ENCODE results near the gene MRPL52.
"Not testable (repeated sequence)": the region's sequence is repeated elsewhere in the genome, so short reads cannot be mapped to it uniquely, and the experiment has no call there.

Gene MRPL52

GRCh38 chr14:22812744-22813143, 16.9 kb upstream of the MRPL52 start:
- DNase-seq, result no peak

GRCh38 chr14:22813145-22813544, 16.5 kb upstream of the MRPL52 start:
- no peak for DNase-seq

- no peak for DNase-seq
These were observed 15.3 kb upstream of the MRPL52 start for GRCh38 chr14:22814373-22814772.

GRCh38 chr14:22814941-22815713, 14.6 kb upstream of the MRPL52 start, which contains the start of gene SLC7A7:
Gene SLC7A7 (minus strand): TSS chr14:22815435. CDS start chr14:22813398, 2,037 bp downstream.
- DNase-seq, result peak; percentile 61

GRCh38 chr14:22819151-22819988, 10.3 kb upstream of the MRPL52 start:
- DNase-seq, result peak; percentile 61

GRCh38 chr14:22820731-22821130, 9.0 kb upstream of the MRPL52 start:
- DNase-seq, result no peak

- DNase-seq, result peak; percentile 34
These were observed 8.3 kb upstream of the MRPL52 start for GRCh38 chr14:22821193-22822015.

GRCh38 chr14:22822016-22822570, 7.6 kb upstream of the MRPL52 start:
- peak; percentile 36 for DNase-seq

GRCh38 chr14:22822571-22823098, 7.1 kb upstream of the MRPL52 start:
- peak; percentile 94 for DNase-seq

GRCh38 chr14:22824711-22825359, 4.9 kb upstream of the MRPL52 start:
- peak; percentile 66 for DNase-seq

GRCh38 chr14:22829076-22829660, 519 bp upstream of the MRPL52 start:
- not testable (repeated sequence) for DNase-seq

- no peak for DNase-seq
These were observed 840 bp downstream of the MRPL52 start for GRCh38 chr14:22830443-22831010.

- DNase-seq, result no peak
These were observed 5.8 kb downstream of the MRPL52 start for GRCh38 chr14:22835505-22835904.

- DNase-seq, result peak; percentile 93
These were observed 6.8 kb downstream of the MRPL52 start, which contains the start of gene MMP14 for GRCh38 chr14:22836301-22837113. Gene MMP14 (plus strand): TSS chr14:22836585. CDS start chr14:22836818, 233 bp downstream.

- peak; percentile 77 for DNase-seq
These were observed 7.5 kb downstream of the MRPL52 start for GRCh38 chr14:22837114-22837749.

GRCh38 chr14:22837750-22838538, 8.3 kb downstream of the MRPL52 start:
- peak; percentile 59 for DNase-seq

- DNase-seq, result peak; percentile 79
These were observed 8.9 kb downstream of the MRPL52 start for GRCh38 chr14:22838631-22839041.

- DNase-seq, result no peak
These were observed 9.6 kb downstream of the MRPL52 start for GRCh38 chr14:22839159-22839779.
